Activated T-helper 9 cell treated with anti-CD3 and anti-CD28 coated beads, Interleukin-2, amount 50 U/mL, for 16 hours (primary cell): ENCODE data around the gene ZNF827.

Experiments
- DNase-seq: peaks from one replicate; pipeline ENCODE4 v3.0.0-alpha.2; 2020; ENCODE audit warnings: low read depth

Gene ZNF827

DNA sequence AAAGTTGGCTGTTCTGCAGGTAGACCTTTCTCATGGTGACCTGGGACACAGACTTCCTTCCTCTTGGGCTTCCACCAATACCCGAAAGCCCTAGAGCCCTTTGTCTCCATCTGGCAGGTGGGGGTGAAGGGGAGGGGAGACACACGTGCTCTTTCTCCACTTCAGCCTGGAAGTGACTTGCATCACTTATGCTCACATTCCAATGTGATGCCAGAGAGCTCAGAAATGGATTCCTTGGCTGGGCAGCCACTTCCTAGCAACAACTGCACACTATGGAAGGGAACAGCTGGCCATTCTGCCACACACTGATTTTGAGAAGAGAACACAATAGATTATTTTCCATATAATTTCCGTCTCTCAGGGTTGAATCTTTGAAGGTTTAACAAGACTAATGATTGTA lies 222.4 kb downstream of the ZNF827 start:
- DNase-seq, result no peak

DNA sequence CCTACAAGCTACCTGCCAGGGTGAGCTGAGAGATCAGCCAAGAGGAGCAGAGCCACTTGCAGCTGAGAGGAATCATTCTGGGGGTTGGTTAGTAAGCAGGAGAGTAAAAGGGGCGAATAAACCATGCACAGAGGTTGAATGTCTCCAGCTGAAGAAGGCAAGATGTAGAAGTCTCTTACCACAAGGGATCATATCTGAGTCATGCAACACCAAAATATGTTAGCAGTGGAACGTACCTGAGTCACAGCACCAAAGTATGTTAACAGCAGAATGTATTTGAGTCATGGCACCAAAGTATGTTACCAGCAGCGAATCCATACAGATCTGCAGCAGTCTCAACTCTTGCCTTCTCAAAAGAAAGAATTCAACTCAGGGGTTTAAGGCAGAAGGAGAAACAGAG lies 228.8 kb downstream of the ZNF827 start:
- no peak for DNase-seq

DNA sequence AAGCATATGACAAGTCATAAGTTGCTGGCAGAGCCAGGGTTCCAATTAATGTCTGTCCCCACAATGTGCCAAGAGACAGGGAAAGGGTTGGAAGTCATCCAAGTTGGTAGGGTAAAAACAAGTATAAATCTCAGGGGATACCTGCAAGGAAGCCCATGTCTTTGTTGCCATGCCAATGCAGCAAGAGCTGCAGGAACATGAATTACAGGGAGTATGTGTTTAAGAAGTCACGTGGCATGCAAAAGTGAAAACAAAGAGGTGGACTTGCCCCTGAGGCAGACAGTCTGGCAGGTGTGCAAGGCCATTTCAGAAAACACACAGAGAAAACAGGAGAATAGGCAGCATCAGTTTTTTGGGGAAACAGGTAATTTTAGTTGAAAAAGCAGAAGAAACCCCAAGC lies 229.3 kb downstream of the ZNF827 start:
- no peak for DNase-seq
